Measurements from ENCODE around the gene PAF1.
A peak's percentile ranks its signal among the peaks of the same experiment; 100 is the strongest.

The PAF1 gene

GRCh38 chr19:39405958-39406655 lies 15.2 kb upstream of the PAF1 start:
- in situ Hi-C loops (cut with MboI; ENCODE audit: low sequenced_read_pairs, unreplicated experiment), result no loop called here
- no peak for DNase-seq (ENCODE audit: low spot score)
- no peak for TF ChIP-seq CTCF (IDR thresholded peaks at IDR 0.05; ENCODE audit: borderline replicate concordance, control extremely low read depth, extremely low read depth, insufficient read depth, missing control alignments)

GRCh38 chr19:39405261-39405957 lies 14.5 kb upstream of the PAF1 start:
- DNase-seq (ENCODE audit: low spot score), result no peak
- TF ChIP-seq CTCF (IDR thresholded peaks at IDR 0.05; ENCODE audit: borderline replicate concordance, control extremely low read depth, extremely low read depth, insufficient read depth, missing control alignments), result no peak
- in situ Hi-C loops (cut with MboI; ENCODE audit: low sequenced_read_pairs, unreplicated experiment), result no loop called here

GRCh38 chr19:39403331-39404312 lies 12.7 kb upstream of the PAF1 start:
- in situ Hi-C loops (cut with MboI; ENCODE audit: low sequenced_read_pairs, unreplicated experiment), result no loop called here
- no peak for TF ChIP-seq CTCF (IDR thresholded peaks at IDR 0.05; ENCODE audit: borderline replicate concordance, control extremely low read depth, extremely low read depth, insufficient read depth, missing control alignments)
- DNase-seq (ENCODE audit: low spot score), result peak; percentile 80

GRCh38 chr19:39402346-39403300 lies 11.7 kb upstream of the PAF1 start:
- peak; percentile 77 for DNase-seq (ENCODE audit: low spot score)
- in situ Hi-C loops (cut with MboI; ENCODE audit: low sequenced_read_pairs, unreplicated experiment), result no loop called here

GRCh38 chr19:39401549-39402345 lies 10.8 kb upstream of the PAF1 start:
- no peak for TF ChIP-seq CTCF (IDR thresholded peaks at IDR 0.05; ENCODE audit: borderline replicate concordance, control extremely low read depth, extremely low read depth, insufficient read depth, missing control alignments)
- DNase-seq (ENCODE audit: low spot score), result peak; percentile 75
- in situ Hi-C loops (cut with MboI; ENCODE audit: low sequenced_read_pairs, unreplicated experiment), result no loop called here

More at GRCh38 chr19:39402346-39403300, 11.7 kb upstream of the PAF1 start:
- no peak for TF ChIP-seq CTCF (IDR thresholded peaks at IDR 0.05; ENCODE audit: borderline replicate concordance, control extremely low read depth, extremely low read depth, insufficient read depth, missing control alignments)
